NCI-H2227 treated with DMSO at 0.1 percent for 48 hours (cell line): ENCODE measurements around the gene NCAM2.

ENCODE experiments used
- DNase-seq: peaks from one replicate; lab custom pipeline; 2025; lab: John Stamatoyannopoulos, UW

The NCAM2 gene

GRCh38 chr21:20997636-20998455 lies at the start of gene NCAM2:
Gene NCAM2 (plus strand): TSS chr21:20998409.
- DNase-seq, result peak; percentile 85

- DNase-seq, result no peak
Measured at GRCh38 chr21:20949884-20950283, 48.3 kb upstream of the NCAM2 start.

GRCh38 chr21:20965816-20966215 lies 32.4 kb upstream of the NCAM2 start:
- DNase-seq, result no peak

GRCh38 chr21:20968391-20968790 lies 29.8 kb upstream of the NCAM2 start:
- DNase-seq, result no peak

DNA sequence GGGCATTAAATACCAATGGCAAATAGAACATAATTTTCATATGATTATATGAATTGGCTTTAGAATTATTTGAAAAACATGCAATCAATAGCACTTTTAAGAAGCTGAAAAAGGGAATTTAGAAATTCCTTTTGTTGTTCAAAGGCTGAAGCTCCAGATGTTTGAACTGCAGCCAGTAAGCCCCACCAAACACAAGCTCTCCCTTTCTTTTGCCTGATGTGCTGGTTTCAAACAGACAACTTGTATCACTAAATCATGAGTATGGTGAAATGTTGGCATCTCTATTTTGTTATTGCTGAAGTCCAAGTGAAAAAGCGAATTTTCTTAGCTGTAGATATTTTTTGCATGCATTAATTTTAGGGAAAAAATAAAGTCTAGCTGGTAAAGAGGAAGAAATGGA lies 27.5 kb upstream of the NCAM2 start:
- DNase-seq, result no peak

- peak; percentile 62 for DNase-seq
Measured at GRCh38 chr21:20971296-20971921, 26.8 kb upstream of the NCAM2 start.

- DNase-seq, result no peak
Measured at GRCh38 chr21:20994790-20995189, 3.4 kb upstream of the NCAM2 start.

GRCh38 chr21:20996421-20997310 lies 1.5 kb upstream of the NCAM2 start:
- DNase-seq, result peak; percentile 65

- peak; percentile 67 for DNase-seq
Measured at GRCh38 chr21:20997311-20997635, 936 bp upstream of the NCAM2 start.

DNA sequence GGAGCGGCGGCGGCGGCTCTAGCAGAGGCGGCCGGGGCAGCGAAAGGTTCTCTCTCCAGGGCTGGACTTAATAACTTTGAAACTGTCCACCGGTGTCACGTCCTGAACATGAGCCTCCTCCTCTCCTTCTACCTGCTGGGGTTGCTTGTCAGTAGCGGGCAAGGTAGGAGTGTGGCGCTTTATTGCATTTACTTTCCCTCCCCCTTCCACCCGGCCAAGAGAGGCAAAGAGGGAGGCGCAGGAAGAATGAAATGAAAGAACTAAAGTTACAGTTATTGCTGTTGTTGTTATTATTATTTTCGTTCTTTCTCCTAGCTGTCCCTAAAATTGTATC lies 214 bp downstream of the NCAM2 start:
- DNase-seq, result no peak

GRCh38 chr21:20998886-20999285 lies 677 bp downstream of the NCAM2 start:
- no peak for DNase-seq

DNA sequence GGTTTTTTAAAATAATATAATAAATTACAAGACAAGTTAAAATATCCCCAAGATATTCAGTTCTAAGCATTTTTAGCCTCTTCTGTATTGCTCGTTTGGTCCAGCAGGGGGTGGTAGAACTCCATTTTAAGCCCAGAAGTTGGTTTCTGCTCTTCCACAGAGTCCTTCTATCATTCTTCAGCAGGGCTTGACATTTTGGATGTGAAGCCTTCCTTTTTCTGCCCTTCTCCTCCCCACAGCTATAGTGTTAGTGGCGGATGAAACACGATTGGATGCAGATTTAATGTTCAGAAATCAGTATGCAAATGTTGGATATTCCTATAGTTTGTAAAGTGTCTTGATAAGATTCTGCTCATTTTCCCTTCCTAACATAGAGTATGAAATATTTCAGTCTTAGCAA lies 1.4 kb downstream of the NCAM2 start:
- DNase-seq, result peak; percentile 75

- DNase-seq, result peak; percentile 59
Measured at GRCh38 chr21:21000591-21001175, 2.5 kb downstream of the NCAM2 start.

GRCh38 chr21:21001591-21002100 lies 3.4 kb downstream of the NCAM2 start:
- DNase-seq, result no peak

GRCh38 chr21:21002153-21002552 lies 3.9 kb downstream of the NCAM2 start:
- no peak for DNase-seq

GRCh38 chr21:21003701-21004100 lies 5.5 kb downstream of the NCAM2 start:
- DNase-seq, result peak; percentile 82

GRCh38 chr21:21007606-21008005 lies 9.4 kb downstream of the NCAM2 start:
- no peak for DNase-seq

DNA sequence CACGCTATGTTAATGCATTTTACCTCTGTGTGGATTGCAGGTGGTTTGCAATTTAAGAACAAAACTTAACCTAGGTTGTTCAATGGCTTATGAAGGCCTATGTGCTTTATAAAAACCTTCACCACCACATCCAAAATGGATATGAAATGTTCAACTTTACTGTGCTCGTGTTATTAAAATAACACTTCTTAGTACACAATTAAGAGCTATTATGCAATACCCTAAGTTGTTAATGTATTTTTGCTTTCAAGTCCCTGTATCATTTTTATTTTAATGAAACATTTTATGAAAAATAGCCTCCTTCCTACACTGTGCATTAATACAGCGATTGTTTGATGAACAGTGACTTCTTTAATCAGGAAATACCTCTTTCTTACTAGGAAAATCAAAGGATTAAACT lies 12.0 kb downstream of the NCAM2 start:
- no peak for DNase-seq

DNA sequence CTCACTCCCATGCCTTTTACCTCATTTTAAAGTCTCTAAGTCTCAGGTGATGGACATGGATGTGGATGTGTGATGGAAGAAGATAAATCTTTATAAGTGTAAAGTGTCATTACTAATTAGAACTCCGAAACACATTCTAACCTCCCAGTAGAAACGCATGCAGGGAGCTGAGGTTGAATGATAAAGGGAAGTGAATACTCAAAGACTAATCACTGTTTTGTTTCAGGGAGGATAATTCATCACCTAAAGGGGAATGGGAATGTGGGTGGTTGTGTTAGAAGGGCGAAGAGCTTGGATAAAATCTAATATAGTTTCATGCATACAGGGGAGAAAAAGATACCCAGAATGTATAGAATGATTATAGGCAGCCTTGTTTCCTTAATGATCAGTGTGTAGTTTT lies 12.5 kb downstream of the NCAM2 start:
- DNase-seq, result no peak

DNA sequence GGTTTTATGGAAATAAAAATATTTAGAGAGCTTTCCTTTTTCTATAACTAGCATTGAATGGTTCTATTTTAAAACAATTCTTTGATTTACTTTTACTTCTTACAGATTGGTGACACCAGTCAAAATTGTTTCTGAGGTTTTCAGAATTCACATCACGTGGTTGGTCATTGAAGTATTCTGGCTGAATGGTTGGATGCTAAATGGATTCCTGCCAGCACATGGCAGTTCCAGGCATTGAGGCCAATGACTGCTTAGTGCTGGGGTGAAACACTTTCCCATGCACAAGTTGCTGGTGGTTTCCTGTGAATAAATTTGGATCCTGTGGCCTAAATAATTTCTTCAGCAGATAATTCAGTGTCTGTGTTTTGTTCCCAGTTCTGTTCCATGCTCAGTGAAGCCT lies 20.6 kb downstream of the NCAM2 start:
- DNase-seq, result no peak

DNA sequence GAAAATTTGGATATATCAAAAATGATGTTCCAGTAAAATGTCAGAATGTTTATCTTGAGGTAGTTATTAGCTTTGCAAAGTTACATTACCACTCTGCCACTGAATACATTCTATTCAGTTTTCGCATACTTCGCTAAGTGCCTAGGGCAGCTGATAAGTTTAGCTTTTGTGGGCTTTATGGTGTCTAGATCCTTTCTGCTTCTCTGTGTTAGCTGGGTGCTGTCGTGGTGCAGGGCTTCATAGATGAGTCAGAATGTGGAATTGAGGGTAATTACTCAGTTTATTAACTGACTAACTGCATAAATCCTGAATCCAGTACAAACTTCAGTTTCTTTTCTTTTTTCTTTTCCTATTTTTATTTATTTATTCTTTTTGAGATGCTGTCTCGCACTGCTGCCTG lies 21.5 kb downstream of the NCAM2 start:
- DNase-seq, result no peak

DNA sequence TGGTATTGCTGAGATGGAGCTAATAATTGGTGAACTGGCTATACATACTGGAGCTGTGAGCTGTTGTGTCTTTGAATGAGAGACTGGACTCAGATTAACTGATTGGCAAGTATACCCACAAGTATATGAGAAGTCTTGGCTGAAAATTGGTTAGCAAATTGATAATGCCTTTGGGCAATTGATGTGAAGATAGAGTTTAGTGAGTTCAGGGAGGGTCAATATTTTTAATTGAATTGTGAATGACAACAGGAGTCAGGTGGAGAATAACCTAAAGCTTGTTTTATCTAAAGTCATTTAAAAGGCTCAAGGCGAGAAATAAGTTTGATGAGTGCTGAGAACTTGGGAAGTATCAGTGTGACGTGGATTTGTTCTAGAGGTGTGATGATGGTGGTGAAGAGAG lies 27.5 kb downstream of the NCAM2 start:
- DNase-seq, result no peak
